ENCODE measurements around the gene PPM1E. TPM values are rescaled to one million over a fixed set of nuclear protein-coding genes. Genes with fewer than 3 reads are reported as not detected.

Gene PPM1E
- polyA plus RNA-seq, 1 donor, result 1.3 TPM

Other genes starting within 250 kb of the PPM1E start
- gene MTMR4, start 241.2 kb upstream of the PPM1E start, polyA plus RNA-seq (ENCODE audit: insufficient read length), result 20.6 TPM
- 2.1 TPM for gene TEX14, start 63.8 kb upstream of the PPM1E start, polyA plus RNA-seq (ENCODE audit: insufficient read length)
- gene RAD51C, start 63.3 kb upstream of the PPM1E start, polyA plus RNA-seq (ENCODE audit: insufficient read length), result 23.6 TPM

Measured in forelimb muscle (tissue), 1 donor.